ENCODE data around the gene DCAKD.

Gene DCAKD

DNA sequence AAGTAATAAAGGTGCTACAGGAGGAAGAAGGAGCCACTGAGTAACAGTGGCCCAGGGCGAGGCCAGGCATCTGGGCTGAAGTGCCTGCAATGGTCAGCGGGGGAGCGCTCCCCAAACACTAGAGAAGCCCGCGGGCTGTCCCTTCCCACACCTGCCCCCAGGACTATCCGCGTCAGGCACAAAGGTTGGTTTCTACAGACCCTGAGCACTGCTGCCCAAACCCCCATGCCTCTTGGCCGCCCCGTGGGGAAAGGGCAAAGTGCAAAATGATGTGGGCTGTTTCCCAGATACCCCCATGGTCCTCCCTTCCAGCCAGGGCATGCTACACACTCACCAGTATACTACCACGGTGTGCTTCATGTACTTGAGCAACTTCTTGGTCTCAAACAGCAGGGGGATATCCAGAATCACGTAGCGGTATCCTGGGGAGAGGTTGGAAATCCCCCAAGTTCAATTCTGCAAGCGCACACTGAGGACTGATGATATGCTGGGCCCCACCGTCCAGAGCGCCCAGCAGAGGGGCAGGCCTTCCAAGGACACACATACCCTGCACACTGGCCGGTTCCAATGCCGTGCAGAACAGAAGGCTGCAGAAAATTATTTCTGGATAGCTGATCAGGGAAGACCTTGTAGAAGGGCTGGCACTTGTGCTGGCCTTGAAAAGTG is 21.5 kb downstream of the DCAKD start:
- no peak for DNase-seq

DNA sequence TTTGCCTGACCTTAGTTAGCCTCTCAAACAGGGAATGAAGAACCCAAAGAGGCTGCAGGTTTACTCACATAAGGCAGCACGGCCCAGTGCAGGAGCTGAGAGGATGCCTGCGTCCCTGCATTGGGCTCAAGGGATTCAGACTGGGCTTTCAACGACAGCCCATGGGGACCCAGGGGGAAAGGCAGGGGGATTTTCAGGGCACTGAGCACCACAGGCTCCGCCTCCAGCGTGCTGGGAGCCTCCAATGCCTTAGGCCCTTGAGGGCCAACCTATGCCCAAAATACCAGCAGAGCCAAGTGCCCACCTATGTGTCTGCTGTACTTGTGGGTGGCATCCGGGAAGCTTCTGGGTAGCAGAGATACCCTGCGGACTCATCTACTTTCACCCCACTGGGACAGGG is 22.3 kb downstream of the DCAKD start:
- DNase-seq: no peak

DNA sequence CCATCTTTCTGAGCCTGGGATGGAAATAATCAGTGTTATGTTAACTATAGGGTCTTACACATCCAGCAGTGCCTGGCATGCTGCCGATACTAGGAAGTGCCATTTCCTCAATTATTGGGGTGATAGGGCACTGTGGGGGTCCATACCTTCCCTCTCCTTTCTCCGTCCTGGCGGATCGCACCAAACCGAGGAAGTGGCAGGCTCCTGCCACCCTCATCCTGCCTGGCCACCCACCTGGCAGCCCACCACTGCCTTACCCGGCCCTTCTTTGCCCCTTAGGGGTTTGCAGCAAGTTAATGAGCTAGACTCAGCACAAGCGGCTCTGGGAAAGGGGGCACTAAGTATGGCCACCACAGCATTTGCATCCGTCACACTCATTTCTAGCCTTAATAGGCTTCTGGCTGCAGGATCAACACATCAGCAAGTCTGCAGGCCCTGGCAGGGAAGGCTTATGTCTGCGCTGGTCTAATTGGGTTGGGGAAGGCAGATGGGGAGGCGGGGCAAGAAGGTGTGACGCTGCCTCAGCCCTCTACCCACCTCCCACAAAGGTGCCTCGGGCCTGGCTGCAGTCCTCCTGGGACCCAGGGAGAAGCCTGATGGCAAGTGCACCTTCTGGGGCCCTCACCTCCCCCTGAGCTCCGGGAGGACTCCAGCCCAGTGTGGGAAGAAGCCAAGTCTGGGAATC is 28.6 kb downstream of the DCAKD start:
- DNase-seq: no peak

DNA sequence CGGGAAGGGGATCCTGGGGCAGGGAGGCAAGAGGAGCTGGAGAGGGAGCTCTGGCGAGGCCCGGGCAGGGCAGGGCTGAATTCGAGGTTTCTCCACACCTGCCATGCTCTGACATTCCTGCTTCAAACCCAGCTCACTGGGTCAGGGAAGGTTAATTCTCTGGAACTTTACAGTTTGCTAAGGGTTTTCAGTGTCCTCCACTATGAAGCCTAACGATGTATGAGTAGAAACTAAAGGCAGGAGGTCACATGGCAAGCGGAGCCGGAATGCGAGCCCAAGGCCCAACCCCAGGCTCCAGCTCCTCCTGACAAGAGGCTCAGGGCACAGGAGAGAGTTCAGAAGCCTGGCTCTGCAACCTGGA is 29.2 kb downstream of the DCAKD start:
- no peak for DNase-seq

DNA sequence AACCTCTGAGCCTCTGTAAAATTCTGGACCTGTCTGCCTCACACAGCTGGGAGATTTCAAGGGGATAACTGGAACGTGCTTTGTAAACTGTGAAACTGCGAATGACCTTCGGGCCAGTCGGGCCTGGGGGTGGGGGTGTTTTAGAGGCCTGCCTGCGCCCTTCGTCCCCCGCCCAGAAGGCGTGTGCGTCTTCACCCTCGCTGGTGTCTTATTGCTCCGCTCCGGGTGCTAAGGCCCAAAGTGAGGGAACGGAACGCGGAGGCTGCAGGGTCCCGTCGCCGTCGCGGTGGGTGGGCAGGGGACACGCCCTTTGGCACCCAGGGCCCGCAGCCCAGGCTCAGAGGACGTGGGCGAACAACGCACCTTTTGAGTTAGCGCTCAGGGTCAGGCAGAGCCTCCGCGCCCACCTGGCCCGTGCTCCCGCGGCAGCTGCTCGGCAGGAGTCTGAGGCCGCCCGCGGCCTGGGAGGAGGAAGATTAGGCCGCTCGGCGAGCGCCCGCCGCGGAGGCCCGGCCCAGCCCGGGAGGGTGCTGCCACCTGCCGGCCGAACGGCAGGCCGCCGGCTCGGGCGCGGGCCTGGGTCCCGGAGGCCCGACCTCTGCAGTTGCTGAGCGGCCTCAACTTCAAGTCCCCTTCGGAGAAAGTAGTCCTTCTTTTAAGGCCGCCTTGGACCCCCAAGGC is 29.7 kb downstream of the DCAKD start:
- peak; percentile 51 for DNase-seq

GRCh38 chr17:45020354-45021138 is 30.9 kb downstream of the DCAKD start:
- DNase-seq: no peak

GRCh38 chr17:45018848-45019711 is 32.4 kb downstream of the DCAKD start:
- peak; percentile 57 for DNase-seq

DNA sequence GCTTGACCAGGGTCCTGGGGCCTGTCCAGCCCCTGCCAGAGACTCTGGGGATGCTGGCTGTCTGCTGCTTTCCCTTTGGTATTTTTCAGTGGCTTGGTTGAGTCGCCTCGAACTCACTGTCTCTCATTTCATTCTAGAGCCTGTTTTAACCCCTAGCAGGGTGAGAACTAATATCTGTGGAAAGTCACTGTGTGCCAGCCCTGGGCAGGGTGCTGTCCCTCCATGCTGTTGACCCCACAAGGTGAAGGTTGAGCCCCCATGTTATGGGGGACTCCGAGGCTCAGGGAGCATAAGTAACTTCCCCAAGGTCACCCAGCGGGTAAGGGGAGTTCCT is 33.0 kb downstream of the DCAKD start:
- no peak for DNase-seq

GRCh38 chr17:45016823-45017222 is 34.6 kb downstream of the DCAKD start:
- DNase-seq: no peak

DNA sequence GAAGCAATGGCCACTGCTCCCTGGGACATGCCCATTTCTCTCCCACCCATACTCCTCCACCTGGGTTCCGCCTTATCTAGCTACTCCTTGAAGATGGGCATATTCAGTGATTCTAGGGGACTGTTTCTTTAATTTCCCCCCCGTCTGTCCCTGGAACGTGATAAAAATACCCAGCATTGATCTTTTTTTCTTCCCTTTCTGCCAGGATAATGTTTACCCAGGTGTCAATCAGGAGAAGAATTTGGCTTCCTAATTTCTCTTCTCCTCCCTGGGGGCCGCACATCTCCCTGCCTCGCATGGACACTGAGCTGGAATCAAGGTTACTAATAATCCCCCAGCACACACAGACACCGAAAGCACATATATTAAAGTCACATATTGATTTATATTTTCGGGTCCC is 35.2 kb downstream of the DCAKD start:
- DNase-seq: no peak

DNA sequence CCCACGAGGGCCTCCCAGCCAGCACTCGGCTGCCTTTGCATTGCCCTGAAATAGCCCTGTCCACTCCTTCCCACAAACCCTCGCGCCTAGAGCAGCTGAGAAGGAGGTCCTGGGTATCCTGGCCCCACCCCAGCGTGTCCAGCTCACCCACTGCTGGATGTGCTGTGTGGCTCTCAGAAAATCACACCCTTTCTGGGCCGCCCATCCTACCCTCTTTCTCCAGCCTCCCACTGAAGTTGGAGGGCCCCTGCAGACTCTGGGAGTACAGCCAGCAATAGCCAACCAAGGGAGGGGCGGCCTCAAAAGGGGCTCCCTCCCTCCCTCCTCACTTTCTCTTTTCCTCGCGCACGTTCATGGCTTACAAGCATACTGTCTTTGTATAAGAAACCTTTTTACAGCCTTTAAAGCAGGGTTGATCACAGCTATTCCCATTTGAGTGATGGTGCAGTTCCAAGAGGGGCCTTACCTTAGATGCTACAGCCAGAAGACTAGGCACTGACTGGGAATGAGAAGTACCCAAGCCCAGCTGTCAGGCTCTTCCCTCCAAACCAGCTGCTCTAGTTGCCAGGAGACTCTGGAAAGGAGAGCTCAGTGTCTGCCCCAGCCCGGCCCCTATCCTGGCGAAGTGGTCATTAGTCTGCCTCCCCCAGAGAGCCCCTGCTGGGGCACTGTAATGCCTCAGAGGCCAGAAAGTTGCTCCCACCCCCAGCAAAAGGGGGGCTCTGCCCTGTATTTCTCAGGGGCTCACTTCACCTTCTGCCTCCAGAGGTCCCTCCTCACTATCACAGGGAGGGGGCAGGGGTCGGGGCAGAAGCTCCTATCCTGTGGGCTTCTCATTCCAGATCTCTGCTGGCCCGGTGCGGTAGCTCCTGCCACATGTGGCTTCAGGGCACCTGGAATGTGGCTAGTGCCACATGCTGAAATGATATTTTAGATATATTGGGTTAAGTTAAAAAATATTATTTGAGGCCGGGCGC is 38.1 kb downstream of the DCAKD start:
- no peak for DNase-seq

- DNase-seq: no peak
Observed at GRCh38 chr17:45011767-45012166, 39.7 kb downstream of the DCAKD start.

GRCh38 chr17:45009676-45010467 is 41.6 kb downstream of the DCAKD start:
- no peak for DNase-seq

DNA sequence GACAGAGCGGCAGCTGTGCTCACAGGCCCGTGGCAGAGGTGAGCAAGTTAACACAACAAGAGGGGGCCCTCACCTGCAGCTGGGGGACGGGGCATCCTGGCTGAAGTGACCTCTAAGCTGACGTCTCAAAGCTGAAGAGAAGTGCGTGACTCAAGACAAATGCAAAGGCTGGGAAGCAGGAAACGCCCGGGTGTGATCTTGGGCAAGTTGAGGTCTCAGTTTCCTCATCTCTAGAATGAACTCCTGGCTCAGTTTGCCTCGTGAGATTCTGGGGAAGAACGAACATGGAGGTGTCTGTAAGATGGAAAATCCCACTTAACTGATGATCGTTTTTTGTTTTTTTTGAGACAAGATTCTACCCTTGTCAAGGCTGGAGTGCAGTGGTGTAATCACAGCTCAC is 43.2 kb downstream of the DCAKD start:
- no peak for DNase-seq

- no peak for DNase-seq
Observed at GRCh38 chr17:45006927-45007461, 44.4 kb downstream of the DCAKD start.

DNA sequence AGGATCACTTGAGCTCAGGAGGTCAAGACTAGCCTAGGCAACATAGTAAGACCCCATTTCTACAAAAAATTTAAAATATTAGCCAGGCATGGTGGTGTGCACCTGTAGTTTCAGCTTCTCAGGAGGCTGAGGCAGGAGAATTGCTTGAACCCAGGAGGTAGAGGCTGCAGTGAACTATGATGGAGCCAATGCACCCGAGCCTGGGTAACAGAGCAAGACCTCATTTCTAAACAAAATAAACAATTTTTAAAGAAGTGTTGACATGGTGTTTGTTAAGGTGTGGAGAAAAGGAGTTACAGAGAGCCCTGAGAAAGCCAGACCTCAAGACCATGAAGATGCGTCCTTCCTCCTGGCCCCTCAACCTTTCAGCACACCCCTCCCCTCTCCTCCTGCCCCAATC is 45.7 kb downstream of the DCAKD start:
- DNase-seq: no peak

- no peak for DNase-seq
Observed at GRCh38 chr17:45004388-45004787, 47.0 kb downstream of the DCAKD start.

DNA sequence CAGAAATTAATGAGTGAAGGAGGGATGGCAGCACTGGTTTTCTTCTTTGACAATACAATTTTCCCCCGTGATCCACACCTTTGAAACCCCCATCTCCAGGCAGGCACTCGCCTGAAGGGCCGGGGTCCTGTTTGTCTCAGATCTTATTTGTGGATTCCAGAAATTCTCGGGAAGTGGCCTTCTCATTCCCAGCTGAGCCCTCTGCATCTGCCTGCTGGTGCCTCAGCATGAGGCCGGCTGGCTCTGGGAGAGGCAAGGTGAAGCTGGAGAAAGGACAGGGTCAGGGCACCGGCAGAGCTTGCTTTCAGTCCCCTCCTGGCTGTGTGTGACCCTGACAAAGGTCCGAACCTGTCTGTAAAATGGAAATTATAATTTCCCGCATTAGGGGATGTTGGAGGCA is 47.6 kb downstream of the DCAKD start:
- DNase-seq: no peak

- no peak for DNase-seq
Observed at GRCh38 chr17:45001310-45001709, 50.1 kb downstream of the DCAKD start.

DNA sequence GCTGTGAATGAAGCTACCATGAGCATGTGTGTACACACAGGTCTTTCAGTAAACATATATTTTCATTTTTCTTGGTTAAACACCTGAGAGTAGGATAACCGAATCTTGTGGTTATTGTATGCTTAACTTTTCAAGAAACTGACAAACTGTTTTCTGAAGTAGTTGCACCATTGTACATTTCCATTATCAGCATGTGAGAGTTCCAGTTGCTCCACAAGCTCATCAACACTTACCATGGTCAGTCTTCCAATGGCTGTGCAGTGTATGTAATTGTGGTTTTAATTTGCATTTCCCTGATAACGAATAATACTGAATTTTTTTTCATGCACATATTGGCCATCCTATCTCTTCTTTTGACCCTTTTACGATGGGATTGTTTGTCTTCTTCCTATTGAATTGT is 52.0 kb downstream of the DCAKD start:
- no peak for DNase-seq
